Endothelial cell (in vitro differentiated cells): Measurements from ENCODE around the gene FAM110D. TPM values are rescaled to one million over a fixed set of nuclear protein-coding genes. Genes with fewer than 3 reads are reported as not detected.
A peak's percentile ranks its signal among the peaks of the same experiment; 100 is the strongest.

Source experiments
- DNase-seq: peaks from one replicate; pipeline ENCODE4 v3.0.0; 2021; ENCODE audit warnings: low spot score
- H3K27ac Mint-ChIP-seq: one replicate; pipeline ENCODE4 v1.8.0; 2021; ENCODE audit warnings: mixed read lengths, inconsistent platforms; ENCODE audit not compliant: unreplicated experiment
- H3K27me3 Mint-ChIP-seq: one replicate; pipeline ENCODE4 v1.8.0; 2021; ENCODE audit warnings: mild to moderate bottlenecking, moderate library complexity, mixed read lengths, inconsistent platforms; ENCODE audit not compliant: unreplicated experiment
- H3K36me3 Mint-ChIP-seq: one replicate; pipeline ENCODE4 v1.8.0; 2021; ENCODE audit warnings: mild to moderate bottlenecking, low read depth, mixed read lengths, inconsistent platforms; ENCODE audit not compliant: unreplicated experiment
- H3K4me1 Mint-ChIP-seq: one replicate; pipeline ENCODE4 v1.8.0; 2021; ENCODE audit warnings: mild to moderate bottlenecking, mixed read lengths, inconsistent platforms; ENCODE audit not compliant: unreplicated experiment
- H3K4me3 Mint-ChIP-seq: one replicate; pipeline ENCODE4 v1.8.0; 2021; ENCODE audit warnings: mild to moderate bottlenecking, mixed read lengths, inconsistent platforms; ENCODE audit not compliant: unreplicated experiment
- H3K9me3 Mint-ChIP-seq: one replicate; pipeline ENCODE4 v1.8.0; 2021; ENCODE audit warnings: mixed read lengths, inconsistent platforms; ENCODE audit not compliant: unreplicated experiment
- total RNA-seq: library from RNA; stranded (reverse); fragmentation: NEBNext Ultra II Directional; extraction: Animal tissue kit (Norgen Biotek cat#: 25700); gene quantifications from one replicate; pipeline ENCODE4 v1.2.1, GENCODE V29; 2021; ENCODE audit not compliant: unreplicated experiment
- TF ChIP-seq, protein P1 (sequence below): fragments of 200-600 bp; sonication (generic); IDR thresholded peaks from one replicate; pipeline ENCODE4 v1.5.0; 2021; ENCODE audit warnings: antibody characterized with exemption; ENCODE audit not compliant: unreplicated experiment

Gene FAM110D
- total RNA-seq, 1 donor from 2014 or later = 13.5 TPM

DNA sequence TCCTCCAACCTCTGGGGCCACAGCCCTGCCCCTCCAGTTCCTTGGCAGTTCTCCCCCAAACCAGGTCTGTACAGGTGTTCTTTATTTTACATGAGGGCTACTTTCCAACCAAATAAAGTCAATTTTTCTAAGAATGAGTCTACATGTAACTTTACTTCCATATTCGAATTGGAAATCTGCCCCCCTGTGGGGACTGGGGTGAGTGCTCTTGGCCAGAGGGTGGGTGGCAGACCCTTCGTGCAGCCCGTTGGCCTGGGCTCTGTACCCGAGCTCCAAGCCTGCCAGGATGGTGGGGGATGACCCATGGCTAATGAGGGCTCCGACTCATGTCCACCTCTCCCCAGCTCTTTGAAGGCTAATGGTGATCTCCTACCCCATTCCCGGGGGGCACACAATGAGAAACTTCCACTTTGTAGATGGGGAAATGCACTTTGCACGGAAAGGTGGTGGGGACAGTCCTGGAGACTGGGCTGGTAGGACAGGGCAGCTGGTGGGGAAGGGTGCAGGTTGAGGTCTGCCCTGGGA, 30.9 kb downstream of the FAM110D start:
- Mint-ChIP-seq H3K4me3 (peak overlapping the region; percentile 54), H3K27ac (no peak overlapping the region), H3K4me1 (no peaks in the 10 kb centered on the region), H3K9me3 (no peaks in the 10 kb centered on the region), H3K36me3 (peaks cover 10% of the 10 kb centered on the region), H3K27me3 (no peaks in the 10 kb centered on the region)
- DNase-seq = no peak
- TF ChIP-seq, protein P1, sequence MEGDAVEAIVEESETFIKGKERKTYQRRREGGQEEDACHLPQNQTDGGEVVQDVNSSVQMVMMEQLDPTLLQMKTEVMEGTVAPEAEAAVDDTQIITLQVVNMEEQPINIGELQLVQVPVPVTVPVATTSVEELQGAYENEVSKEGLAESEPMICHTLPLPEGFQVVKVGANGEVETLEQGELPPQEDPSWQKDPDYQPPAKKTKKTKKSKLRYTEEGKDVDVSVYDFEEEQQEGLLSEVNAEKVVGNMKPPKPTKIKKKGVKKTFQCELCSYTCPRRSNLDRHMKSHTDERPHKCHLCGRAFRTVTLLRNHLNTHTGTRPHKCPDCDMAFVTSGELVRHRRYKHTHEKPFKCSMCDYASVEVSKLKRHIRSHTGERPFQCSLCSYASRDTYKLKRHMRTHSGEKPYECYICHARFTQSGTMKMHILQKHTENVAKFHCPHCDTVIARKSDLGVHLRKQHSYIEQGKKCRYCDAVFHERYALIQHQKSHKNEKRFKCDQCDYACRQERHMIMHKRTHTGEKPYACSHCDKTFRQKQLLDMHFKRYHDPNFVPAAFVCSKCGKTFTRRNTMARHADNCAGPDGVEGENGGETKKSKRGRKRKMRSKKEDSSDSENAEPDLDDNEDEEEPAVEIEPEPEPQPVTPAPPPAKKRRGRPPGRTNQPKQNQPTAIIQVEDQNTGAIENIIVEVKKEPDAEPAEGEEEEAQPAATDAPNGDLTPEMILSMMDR = no peak

DNA sequence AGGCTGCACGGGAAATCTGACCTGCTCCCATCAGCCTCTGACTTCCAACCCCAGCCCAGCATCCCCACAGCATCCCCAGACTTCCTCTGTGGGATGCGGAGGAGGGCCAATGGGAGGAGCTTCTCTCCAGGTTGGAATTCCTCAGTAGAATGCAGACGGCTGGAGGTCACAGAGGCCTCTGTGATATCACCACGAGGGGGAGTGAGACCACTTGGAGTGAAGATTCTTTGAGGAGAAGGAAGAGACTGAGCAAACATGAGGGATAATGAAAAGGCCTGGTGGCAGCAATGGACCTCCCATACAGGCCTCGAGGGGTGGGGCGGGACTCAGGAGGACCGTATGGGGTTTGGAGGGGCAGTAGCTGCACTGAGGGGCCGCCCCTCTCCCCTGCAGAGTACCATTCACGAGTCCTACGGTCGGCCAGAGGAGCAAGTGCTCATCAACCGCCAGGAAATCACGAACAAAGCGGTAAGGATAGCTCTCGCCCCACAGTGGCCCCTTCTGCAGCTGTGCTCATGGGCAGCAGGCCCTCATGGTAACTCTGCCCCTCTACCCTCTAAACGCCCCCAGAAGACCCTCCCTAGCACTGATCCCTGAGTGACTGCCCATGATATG, 31.6 kb downstream of the FAM110D start, which contains the start of gene CATSPER4:
TSS of gene CATSPER4 (plus strand) at position 230 of the 615 bp plus-strand sequence. CDS start at position 256, 26 bp downstream.
- H3K27me3 Mint-ChIP-seq = no peaks in the 10 kb centered on the region
- H3K4me1 Mint-ChIP-seq = no peaks in the 10 kb centered on the region
- peak; percentile 60 for DNase-seq
- H3K9me3 Mint-ChIP-seq = no peaks in the 10 kb centered on the region
- H3K4me3 Mint-ChIP-seq = peak within 1 kb of the TSS; percentile 54
- H3K36me3 Mint-ChIP-seq = peaks cover 10% of the 10 kb centered on the region
- TF ChIP-seq, protein P1 = no peak
- no peak within 1 kb of the TSS for H3K27ac Mint-ChIP-seq

DNA sequence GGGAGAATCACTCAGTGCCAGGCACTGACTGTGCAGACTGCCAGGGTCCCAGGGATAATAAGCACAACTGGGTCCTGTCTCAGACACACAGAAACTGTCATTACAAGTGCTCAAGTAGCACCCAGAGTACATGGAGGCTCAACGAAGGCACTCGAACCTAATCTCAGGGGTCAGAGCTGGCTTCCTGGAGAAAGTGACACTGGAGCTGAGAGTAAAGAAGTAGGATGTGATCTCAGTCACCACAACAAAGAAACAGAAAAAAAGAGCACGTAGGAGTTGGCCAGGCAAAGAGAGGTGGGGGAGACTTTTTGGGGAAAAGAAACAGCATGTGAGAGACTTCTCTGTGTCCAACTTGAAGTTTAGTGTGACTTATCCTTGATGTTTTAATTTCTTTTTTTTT, 32.9 kb downstream of the FAM110D start:
- H3K4me3 Mint-ChIP-seq = no peak overlapping the region
- H3K4me1 Mint-ChIP-seq = no peaks in the 10 kb centered on the region
- TF ChIP-seq, protein P1 = no peak
- no peaks in the 10 kb centered on the region for H3K9me3 Mint-ChIP-seq
- no peaks in the 10 kb centered on the region for H3K27me3 Mint-ChIP-seq
- peaks cover 5% of the 10 kb centered on the region for H3K36me3 Mint-ChIP-seq
- no peak overlapping the region for H3K27ac Mint-ChIP-seq
- DNase-seq = no peak

DNA sequence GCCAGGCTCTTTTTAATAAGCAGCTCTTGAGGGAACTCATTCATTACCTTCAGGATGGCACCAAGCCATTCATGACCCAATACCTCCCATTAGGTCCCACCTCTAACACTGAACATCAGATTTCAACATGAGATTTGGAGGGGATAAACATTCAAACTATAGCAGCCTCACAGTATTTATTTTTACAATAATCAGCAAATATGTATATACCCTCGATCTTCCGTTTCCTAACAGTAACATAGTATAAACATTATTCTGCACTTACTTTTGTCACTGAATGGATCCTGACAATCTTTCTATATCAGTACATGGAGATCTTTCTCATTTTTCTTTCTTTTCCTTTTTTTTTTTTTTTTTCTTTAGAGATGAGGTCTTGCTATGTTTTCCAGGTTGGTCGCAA, 36.9 kb downstream of the FAM110D start:
- Mint-ChIP-seq H3K27ac (no peak overlapping the region), H3K4me3 (no peak overlapping the region), H3K4me1 (no peaks in the 10 kb centered on the region), H3K27me3 (peaks cover 3% of the 10 kb centered on the region), H3K36me3 (no peaks in the 10 kb centered on the region), H3K9me3 (no peaks in the 10 kb centered on the region)
- DNase-seq = no peak
- TF ChIP-seq, protein P1 = no peak

DNA sequence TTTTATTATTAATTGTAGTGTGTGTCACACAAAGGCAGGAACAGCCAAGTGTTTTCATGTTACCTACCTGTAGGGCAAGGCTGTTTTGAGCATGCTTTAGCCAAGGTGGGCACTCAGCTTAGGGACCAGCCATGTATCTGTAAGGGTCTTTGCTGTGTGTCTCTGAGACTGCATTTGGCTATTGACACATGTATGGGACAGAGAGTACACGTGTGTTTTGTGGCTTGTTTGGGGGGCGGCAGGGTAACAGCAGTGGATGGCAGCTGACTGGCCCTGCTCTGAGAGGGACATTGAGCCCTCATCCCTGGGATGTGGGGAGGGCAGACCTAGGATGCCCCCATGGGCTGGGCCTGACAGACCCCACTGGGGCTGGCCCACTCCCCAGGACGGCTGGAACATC, 38.4 kb downstream of the FAM110D start:
- H3K27ac Mint-ChIP-seq = no peak overlapping the region

More for the DNA sequence above, 38.4 kb downstream of the FAM110D start:
- Mint-ChIP-seq H3K9me3 (no peaks in the 10 kb centered on the region), H3K36me3 (no peaks in the 10 kb centered on the region), H3K27me3 (peaks cover 3% of the 10 kb centered on the region), H3K4me3 (no peak overlapping the region), H3K4me1 (no peaks in the 10 kb centered on the region)
- TF ChIP-seq, protein P1 = no peak
- no peak for DNase-seq
